Measurements from ENCODE around the gene EDNRB.
"Not testable (repeated sequence)": the region's sequence is repeated elsewhere in the genome, so short reads cannot be mapped to it uniquely, and the experiment has no call there.

The EDNRB gene

DNA sequence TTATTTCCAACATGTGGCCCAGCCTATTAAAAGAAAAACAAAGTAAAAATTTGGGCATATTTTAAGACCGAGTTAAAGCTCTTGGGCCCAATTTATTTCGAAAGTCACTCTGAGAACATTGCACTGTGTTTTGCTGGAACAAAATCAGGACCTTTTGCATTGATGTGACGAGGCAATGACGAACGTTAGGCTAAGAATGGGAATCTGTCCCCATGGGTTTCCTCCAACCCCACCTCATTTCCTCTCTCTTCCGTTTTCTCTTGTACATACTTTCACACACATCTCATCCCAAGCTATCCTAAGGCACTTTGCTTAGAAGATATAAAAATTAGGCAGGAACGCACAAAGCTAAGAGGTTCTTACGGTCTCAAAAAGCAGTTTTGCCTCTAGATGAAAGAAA, 22.1 kb downstream of the EDNRB start:
- no peak for DNase-seq

DNA sequence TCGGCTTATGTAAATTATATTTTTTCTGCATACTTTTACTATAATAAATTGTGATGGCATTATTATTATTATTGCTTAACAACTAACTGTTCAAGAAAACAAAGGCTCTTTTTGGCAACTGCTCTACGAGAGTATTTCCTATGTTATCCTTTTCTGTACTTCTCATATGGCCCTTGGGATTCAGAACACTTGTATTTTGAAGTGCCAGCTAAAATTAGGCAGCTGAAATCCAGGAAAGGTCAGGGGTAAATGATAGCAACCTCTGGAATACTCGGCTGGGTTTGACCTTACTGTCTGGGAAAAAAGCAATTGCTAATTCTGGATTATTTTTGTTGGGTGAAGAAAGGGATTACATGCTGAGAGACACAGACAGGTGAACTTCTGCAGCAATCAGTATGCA, 23.9 kb downstream of the EDNRB start:
- DNase-seq, result no peak

- DNase-seq, result no peak
Measured at GRCh38 chr13:77893066-77893465, 25.6 kb downstream of the EDNRB start.

DNA sequence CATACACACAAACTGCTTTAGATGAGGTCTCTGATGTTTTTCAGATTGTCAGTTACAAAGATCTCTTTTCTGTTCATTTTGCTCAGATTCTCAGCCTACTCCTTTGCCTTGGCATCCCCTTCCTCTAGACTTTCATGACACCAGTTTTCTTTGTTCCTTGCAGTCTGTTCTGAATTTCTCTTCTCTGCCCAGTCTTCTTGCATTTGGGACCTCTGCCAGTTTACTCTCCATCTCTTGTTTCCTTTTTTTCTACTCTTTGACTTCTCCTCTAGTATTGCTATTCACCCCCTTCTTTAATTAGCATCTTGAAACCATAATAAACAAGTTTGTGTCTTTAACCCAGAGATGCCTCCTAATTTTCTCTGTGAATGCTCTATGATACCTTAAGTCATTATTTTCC, 26.1 kb downstream of the EDNRB start:
- no peak for DNase-seq

- DNase-seq, result no peak
Measured at GRCh38 chr13:77891486-77891885, 27.1 kb downstream of the EDNRB start.

GRCh38 chr13:77891041-77891440, 27.6 kb downstream of the EDNRB start:
- no peak for DNase-seq

DNA sequence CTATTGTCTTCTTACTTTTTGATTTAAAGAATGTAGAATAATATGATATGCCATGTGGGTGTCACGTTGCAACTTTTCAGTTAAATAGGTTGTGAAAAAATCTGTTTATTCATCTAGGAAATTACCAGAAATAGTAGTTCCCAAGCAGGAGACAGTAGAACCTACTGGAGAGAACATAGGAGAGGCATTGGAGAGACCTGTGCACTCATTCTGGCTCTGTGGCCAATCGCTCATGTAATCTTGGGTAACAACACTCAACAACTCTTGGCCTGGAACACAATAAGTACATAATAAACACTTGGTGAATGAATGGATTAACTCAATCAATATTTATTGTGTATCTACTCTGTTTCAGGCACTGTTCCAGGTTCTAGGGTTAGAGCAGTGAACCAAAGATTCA, 35.3 kb downstream of the EDNRB start:
- no peak for DNase-seq

DNA sequence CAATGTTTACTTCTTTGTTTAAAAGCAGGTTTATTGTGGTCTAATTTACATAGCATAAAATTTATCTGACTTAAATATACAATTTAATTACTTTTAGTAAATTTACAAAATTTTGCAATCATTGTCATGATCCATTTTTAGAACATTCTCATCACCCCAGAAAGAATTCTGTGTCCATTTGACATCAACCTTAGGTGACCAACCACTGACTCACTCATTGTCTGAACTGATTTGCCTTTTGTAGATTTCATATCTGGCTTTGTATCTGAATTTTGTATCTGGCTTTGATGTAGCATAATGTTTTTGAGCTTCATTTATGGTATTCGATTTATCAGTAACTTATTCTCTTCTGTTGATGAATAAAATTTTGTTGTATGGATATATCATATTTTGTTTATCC, 40.4 kb downstream of the EDNRB start:
- no peak for DNase-seq

DNA sequence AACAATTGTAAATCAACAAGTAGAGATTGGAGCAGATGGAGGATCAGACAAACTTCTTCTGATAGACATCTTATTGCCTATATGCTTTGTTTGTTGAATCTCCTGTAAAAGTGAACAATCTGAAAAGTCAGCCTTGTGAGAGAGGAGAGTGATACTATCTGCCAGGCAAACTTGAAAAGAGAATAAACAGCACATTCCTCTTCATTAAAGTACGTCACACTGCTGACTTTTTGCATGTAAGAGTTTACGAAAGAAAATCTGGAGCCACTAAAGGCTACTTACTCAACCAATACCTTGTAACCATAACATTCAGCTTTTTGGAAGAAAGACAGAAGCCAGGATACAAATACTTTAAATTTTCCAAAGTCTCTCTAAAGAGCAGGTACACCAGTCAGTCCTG, 42.5 kb downstream of the EDNRB start:
- DNase-seq, result no peak

- DNase-seq, result no peak
Measured at GRCh38 chr13:77874406-77874805, 44.2 kb downstream of the EDNRB start.

DNA sequence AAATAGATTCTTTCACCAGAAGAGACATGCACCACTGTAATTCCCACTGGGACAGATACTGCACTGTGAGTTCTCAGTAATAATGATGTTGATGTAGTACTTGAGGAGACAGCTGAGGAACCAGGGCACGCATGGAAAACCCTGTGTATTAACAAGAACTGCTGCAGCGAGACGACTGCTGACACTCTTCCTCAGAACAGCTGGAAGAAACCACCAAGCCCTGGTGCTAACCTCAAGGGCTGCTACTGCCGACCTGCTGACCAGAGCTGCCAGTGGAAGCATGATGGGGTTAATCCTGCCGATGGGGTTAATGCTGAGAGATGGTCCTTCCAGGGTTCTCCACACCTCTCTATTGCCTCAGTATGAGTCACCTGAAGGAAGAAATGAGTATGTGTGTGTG, 45.6 kb downstream of the EDNRB start:
- DNase-seq, result no peak

- DNase-seq, result no peak
Measured at GRCh38 chr13:77871596-77871995, 47.0 kb downstream of the EDNRB start.

DNA sequence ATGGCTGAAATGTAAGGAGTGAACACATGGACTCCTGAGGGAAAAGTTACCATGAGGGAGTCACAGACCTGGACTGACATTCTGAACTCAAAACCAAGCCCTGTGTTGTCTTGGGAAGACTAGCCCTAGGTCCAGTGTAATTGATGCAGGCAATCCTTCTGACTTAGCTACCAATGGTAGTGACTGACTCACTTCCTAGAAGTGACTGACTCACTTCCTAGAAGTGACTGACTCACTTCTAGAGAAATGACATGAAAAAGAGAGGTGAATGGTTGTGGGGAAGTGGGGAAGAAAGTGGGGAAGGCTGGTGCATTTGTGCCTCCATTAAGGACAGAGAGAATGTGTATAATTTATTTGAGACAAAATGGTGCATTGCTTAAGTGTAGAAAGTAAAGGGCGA, 49.9 kb downstream of the EDNRB start:
- no peak for DNase-seq

- DNase-seq, result no peak
Measured at GRCh38 chr13:77866971-77867370, 51.7 kb downstream of the EDNRB start.

DNA sequence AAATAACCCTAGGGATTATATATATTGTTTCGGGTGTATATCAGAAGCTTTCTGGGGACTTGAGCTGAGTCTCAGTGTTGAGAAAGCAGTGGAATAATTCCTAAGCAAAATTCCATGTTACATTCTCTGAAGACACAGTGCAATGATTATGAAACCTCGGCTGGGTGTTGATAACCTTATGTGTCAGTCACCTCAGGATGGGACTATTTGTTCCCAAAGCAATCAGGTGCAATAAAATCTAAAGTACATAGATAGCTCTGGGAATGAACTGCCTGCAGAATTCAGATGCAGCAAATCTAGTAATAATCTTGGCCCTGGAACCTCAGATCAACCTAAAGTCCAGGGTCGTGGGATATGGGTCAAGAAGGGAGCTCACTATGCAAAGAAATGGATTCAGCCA, 53.0 kb downstream of the EDNRB start:
- no peak for DNase-seq

GRCh38 chr13:77863144-77863543, 55.5 kb downstream of the EDNRB start:
- no peak for DNase-seq

DNA sequence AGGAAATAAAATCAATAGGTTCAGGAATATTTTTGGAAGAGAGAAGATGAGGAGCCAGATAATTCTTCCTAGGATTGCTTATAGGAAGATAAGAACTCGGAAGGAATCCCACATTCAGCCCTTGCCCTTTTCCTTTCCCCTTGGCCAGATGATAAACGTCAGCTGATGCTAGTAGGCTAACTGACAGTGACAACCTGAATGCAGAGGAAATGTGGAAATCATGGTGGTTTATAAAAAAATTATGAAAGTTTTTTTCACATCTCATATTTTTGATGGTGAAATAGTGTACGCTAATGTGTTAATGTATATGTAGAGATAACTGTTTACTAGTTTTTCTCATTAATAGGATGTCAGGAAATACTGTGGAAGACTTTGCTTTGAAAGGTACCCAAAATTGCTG, 56.9 kb downstream of the EDNRB start:
- no peak for DNase-seq

- no peak for DNase-seq
Measured at GRCh38 chr13:77860507-77860981, 58.1 kb downstream of the EDNRB start.

GRCh38 chr13:77859450-77859849, 59.2 kb downstream of the EDNRB start:
- no peak for DNase-seq

DNA sequence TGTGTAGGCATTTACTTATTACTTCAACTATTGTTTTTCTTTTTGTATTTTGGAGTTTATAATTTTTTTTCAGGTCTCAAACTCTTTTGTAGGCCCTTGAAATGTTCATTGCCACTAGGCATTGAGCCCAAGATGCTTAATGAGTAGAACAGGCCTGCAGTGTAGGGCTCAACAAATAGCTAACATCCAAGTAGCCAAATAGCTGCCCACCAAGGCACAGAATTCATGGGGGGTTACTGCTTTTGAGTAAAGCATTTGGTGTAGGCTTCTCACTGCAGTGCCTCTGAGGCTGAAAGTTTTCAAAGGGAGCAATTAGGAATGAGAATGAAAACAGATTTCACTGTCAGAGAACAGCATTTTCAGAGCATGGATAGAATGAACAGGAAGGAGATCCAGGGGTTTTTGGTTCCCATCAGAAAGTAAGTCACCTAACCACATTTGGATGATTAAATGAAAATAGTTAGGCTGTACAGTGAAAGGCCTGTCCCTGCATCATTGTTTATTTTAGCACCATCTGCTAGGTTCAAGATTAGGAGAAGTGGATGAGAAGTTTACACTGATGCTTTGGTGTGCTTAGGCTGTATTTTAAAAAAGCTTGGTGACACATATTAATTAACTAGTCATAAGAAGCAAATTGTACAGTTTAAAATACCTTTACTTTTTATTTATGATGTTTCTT, 61.0 kb downstream of the EDNRB start:
- no peak for DNase-seq

DNA sequence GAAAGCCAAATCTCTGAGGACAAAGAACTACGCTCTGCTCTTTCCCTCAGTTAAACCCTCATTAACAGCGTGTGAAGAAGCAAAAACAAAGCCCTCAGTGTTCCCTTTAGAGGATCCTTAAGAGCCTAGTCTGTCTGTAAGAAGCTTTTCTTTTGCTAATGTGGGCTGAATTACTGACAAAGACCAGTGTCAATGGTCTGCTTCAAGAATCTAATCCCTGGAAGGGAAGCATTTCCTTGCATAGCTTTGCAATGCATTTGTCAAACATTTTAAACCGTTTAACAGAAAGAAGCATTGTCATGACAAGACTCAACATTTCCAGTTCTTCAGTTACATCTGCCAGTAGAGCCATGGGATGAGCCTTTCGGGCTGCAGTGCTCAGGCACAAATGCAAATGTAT, 64.9 kb downstream of the EDNRB start:
- no peak for DNase-seq

DNA sequence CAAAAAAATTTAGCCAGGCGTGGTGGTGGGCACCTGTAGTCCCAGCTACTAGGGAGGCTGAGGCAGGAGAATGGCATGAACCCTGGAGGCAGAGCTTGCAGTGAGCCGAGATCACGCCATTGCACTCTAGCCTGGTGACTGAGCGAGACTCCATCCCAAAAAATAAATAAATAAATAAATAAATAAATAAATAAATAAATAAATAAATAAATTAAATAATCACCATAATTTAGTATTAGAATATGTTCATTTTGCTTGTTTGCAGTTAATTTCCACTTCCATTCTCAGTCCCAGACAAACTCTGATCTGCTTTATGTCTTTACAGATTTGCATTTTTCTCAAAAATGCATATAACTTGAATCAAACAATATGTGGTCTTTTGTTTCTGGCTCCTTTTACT, 70.6 kb downstream of the EDNRB start:
- DNase-seq, result not testable (repeated sequence)

DNA sequence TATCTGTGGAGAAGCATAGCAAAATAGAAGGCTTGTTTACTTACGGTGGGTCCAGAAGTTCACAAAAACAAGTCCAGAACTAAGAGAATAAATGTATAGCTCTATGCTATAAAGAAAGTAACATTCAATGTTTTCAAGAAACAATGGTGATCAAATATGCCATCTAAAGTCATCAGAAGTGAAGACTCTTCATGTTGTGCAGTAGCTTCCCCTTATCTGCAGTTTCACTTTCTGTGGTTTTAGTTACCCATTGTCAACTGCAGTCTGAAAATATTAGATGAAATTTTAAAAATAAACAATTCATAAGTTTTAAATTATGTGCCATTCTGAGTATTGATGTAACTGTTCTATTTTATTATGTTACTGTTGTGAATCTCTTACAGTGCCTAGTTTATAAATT, 72.5 kb downstream of the EDNRB start:
- DNase-seq, result no peak

All from NCI-H187 (cell line).